ENCODE data around the gene CCL25.

Gene CCL25

GRCh38 chr19:8093740-8094139 is 41.2 kb downstream of the CCL25 start (continued):
- TF ChIP-seq ZNF394 (tag by site-specific recombination; IDR thresholded peaks at IDR 0.05; ENCODE audit: borderline replicate concordance) (no peak), ZBTB6 (tag by site-specific recombination; IDR thresholded peaks at IDR 0.05) (no peak), MYNN (tag by site-specific recombination; IDR thresholded peaks at IDR 0.05; ENCODE audit: borderline replicate concordance) (no peak)

- Histone ChIP-seq H3K36me3 (ENCODE audit: control insufficient read depth in 2 of 2, insufficient read depth in 1 of 2, low read length in 2 of 2) (no peaks in the 10 kb centered on the region), H3K4me1 (ENCODE audit: control insufficient read depth, insufficient read depth, low read length) (no peaks in the 10 kb centered on the region), H3K4me3 (ENCODE audit: low read depth, low read length) (no peak overlapping the region), H3K27ac (ENCODE audit: extremely low read depth, low read depth, low read length) (no peak overlapping the region), H3K9me3 (ENCODE audit: control insufficient read depth, insufficient read depth, low read depth, low read length) (no peaks in the 10 kb centered on the region)
- no peak for TF ChIP-seq ZNF791 (tag by site-specific recombination; IDR thresholded peaks at IDR 0.05)
- no peak for TF ChIP-seq IKZF3 (tag by site-specific recombination; IDR thresholded peaks at IDR 0.05)
- TF ChIP-seq ZNF169 (tag by site-specific recombination; IDR thresholded peaks at IDR 0.05) = no peak
- no peak for TF ChIP-seq ZNF639 (tag by site-specific recombination; IDR thresholded peaks at IDR 0.05)
- ChIA-PET POLR2A (interaction anchor here (0.5 kb wide), 1 partner anchor 10 kb away, joined by 4 read pairs; no protein-coding TSS in a partner anchor), CTCF (interaction anchor here (0.6 kb wide), 1 partner anchor 112 kb away, joined by 4 read pairs; no protein-coding TSS in a partner anchor)
Measured at GRCh38 chr19:8094336-8094735, 41.8 kb downstream of the CCL25 start.

GRCh38 chr19:8095354-8095886 is 42.9 kb downstream of the CCL25 start:
- Histone ChIP-seq H3K36me3 (ENCODE audit: control insufficient read depth in 2 of 2, insufficient read depth in 1 of 2, low read length in 2 of 2) (no peaks in the 10 kb centered on the region), H3K27ac (ENCODE audit: extremely low read depth, low read depth, low read length) (no peak overlapping the region), H3K9me3 (ENCODE audit: control insufficient read depth, insufficient read depth, low read depth, low read length) (no peaks in the 10 kb centered on the region), H3K4me3 (ENCODE audit: low read depth, low read length) (no peak overlapping the region), H3K4me1 (ENCODE audit: control insufficient read depth, insufficient read depth, low read length) (no peaks in the 10 kb centered on the region)
- POLR2A ChIA-PET = no interaction called here
- CTCF ChIA-PET = no interaction called here
- TF ChIP-seq ZNF704 (tag by site-specific recombination; IDR thresholded peaks at IDR 0.05) (no peak), GLIS2 (tag by site-specific recombination; IDR thresholded peaks at IDR 0.05) (no peak), SCRT1 (tag by site-specific recombination; IDR thresholded peaks at IDR 0.05; ENCODE audit: borderline replicate concordance) (no peak), ZNF362 (tag by site-specific recombination; IDR thresholded peaks at IDR 0.05) (no peak), ZSCAN23 (tag by site-specific recombination; IDR thresholded peaks at IDR 0.05) (no peak), KLF7 (tag by site-specific recombination; IDR thresholded peaks at IDR 0.05; ENCODE audit: borderline replicate concordance) (no peak), ZNF488 (tag by site-specific recombination; IDR thresholded peaks at IDR 0.05) (no peak), ZFP69B (tag by site-specific recombination; IDR thresholded peaks at IDR 0.05) (no peak), ZNF223 (tag by site-specific recombination; IDR thresholded peaks at IDR 0.05) (no peak), ZNF645 (tag by site-specific recombination; IDR thresholded peaks at IDR 0.05) (no peak), PRDM1 (tag by site-specific recombination; IDR thresholded peaks at IDR 0.05) (no peak), ZNF214 (tag by site-specific recombination; IDR thresholded peaks at IDR 0.05; ENCODE audit: borderline replicate concordance) (no peak), ZNF266 (tag by site-specific recombination; IDR thresholded peaks at IDR 0.05; ENCODE audit: low read depth) (no peak), ZNF354C (tag by site-specific recombination; IDR thresholded peaks at IDR 0.05; ENCODE audit: borderline replicate concordance, low read depth) (no peak), ZNF596 (tag by site-specific recombination; IDR thresholded peaks at IDR 0.05) (no peak), ZNF280D (tag by site-specific recombination; IDR thresholded peaks at IDR 0.05) (peak; percentile 81)

Measured in HEK293 (cell line).